HEK293T (cell line): ENCODE data around the gene SPTBN4.

Experiments used
- ARNT ChIP-seq: fragments of 450-650 bp; IDR thresholded peaks from 2 replicates; pipeline ENCODE4 v1.6.1; 2017; ENCODE audit warnings: mild to moderate bottlenecking
- BHLHE40 ChIP-seq: fragments of 450-650 bp; IDR thresholded peaks from 2 replicates; pipeline ENCODE4 v1.6.1; 2016; ENCODE audit warnings: mild to moderate bottlenecking, moderate library complexity, borderline replicate concordance
- ELF4 ChIP-seq: fragments of 450-650 bp; IDR thresholded peaks from 2 replicates; pipeline ENCODE4 v1.6.1; 2017; ENCODE audit warnings: antibody characterized with exemption
- FOXA1 ChIP-seq: fragments of 450-650 bp; IDR thresholded peaks from 2 replicates; pipeline ENCODE4 v1.6.1; 2016; ENCODE audit warnings: mild to moderate bottlenecking
- FOXK2 ChIP-seq: fragments of 450-650 bp; IDR thresholded peaks from 2 replicates; pipeline ENCODE4 v1.6.1; 2016; ENCODE audit warnings: mild to moderate bottlenecking
- FOXM1 ChIP-seq: fragments of 450-650 bp; IDR thresholded peaks from 2 replicates; pipeline ENCODE4 v1.6.1; 2017; ENCODE audit warnings: mild to moderate bottlenecking, borderline replicate concordance
- PKNOX1 ChIP-seq: fragments of 450-650 bp; IDR thresholded peaks from 2 replicates; pipeline ENCODE4 v1.6.1; 2016
- SP1 ChIP-seq: fragments of 450-650 bp; IDR thresholded peaks from 2 replicates; pipeline ENCODE4 v1.6.1; 2017
- SUZ12 ChIP-seq: fragments of 450-650 bp; IDR thresholded peaks from 2 replicates; pipeline ENCODE4 v1.6.1; 2016; ENCODE audit warnings: mild to moderate bottlenecking
- TARDBP ChIP-seq: fragments of 450-650 bp; IDR thresholded peaks from 2 replicates; pipeline ENCODE4 v1.6.1; 2016

DNA sequence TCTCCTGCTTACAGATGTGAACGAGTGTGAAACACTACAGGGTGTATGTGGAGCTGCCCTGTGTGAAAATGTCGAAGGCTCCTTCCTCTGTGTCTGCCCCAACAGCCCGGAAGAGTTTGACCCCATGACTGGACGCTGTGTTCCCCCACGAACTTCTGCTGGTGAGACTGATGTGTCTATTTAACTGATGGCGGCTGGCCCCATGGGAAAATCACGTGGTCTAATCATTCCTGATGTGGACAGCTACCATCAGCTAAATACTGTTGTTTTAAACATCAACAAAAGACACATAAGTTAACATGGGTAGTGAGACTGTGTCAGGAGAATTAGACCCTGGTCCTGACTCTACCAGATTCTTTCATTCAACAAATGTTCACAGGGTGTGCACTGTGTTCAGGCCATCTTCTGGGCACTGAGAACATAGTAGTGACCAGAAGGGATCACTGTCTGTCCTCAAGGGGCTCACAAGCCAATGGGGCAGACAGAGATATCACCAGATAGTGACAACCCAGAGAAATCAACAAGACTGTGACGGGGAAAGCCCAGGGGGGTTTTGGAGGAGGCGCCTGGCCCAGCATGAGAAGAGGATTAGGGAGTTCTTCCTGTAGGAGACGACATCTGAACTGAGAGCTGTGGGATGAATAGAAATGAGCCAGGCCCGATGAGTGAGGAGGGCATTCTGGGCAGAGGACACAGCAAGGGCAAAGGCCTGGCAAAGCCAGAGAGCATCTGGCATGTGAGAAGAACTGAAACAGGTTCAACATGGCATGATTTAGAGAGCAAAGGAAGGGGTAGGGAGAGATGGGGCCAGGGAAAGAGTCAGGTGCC is 152.7 kb downstream of the SPTBN4 start:
- TF ChIP-seq FOXM1 (no peak), BHLHE40 (no peak), SP1 (no peak), FOXK2 (no peak), FOXA1 (no peak), PKNOX1 (no peak), ARNT (no peak), ELF4 (no peak), SUZ12 (no peak), TARDBP (no peak)
